GM21360 (cell line): ENCODE results near the gene FAM50B.

ENCODE experiments used
- ATAC-seq: cut with Tn5 transposase; IDR thresholded peaks from one replicate; pipeline ENCODE4 v1.9.1; 2021; ENCODE audit warnings: mild to moderate bottlenecking, moderate library complexity; ENCODE audit not compliant: unreplicated experiment

FAM50B gene

GRCh38 chr6:3871515-3871914 lies 22.3 kb downstream of the FAM50B start:
- no peak for ATAC-seq

- no peak for ATAC-seq
Observed at GRCh38 chr6:3871939-3872338, 22.8 kb downstream of the FAM50B start.

- no peak for ATAC-seq
Observed at GRCh38 chr6:3872370-3872854, 23.2 kb downstream of the FAM50B start.

- ATAC-seq: no peak
Observed at GRCh38 chr6:3873051-3873450, 23.9 kb downstream of the FAM50B start.

- ATAC-seq: no peak
Observed at GRCh38 chr6:3874069-3874468, 24.9 kb downstream of the FAM50B start.

GRCh38 chr6:3875486-3875885 lies 26.3 kb downstream of the FAM50B start:
- ATAC-seq: no peak

- no peak for ATAC-seq
Observed at GRCh38 chr6:3876101-3876500, 26.9 kb downstream of the FAM50B start.

- no peak for ATAC-seq
Observed at GRCh38 chr6:3876866-3877265, 27.7 kb downstream of the FAM50B start.

GRCh38 chr6:3878048-3878666 lies 29.0 kb downstream of the FAM50B start:
- no peak for ATAC-seq

GRCh38 chr6:3879194-3879952 lies 30.2 kb downstream of the FAM50B start:
- ATAC-seq: no peak

- ATAC-seq: no peak
Observed at GRCh38 chr6:3881711-3882421, 32.7 kb downstream of the FAM50B start.

GRCh38 chr6:3882431-3882830 lies 33.3 kb downstream of the FAM50B start:
- ATAC-seq: no peak

GRCh38 chr6:3882866-3883265 lies 33.7 kb downstream of the FAM50B start:
- no peak for ATAC-seq

GRCh38 chr6:3884007-3884745 lies 35.0 kb downstream of the FAM50B start:
- no peak for ATAC-seq

GRCh38 chr6:3885262-3886036 lies 36.3 kb downstream of the FAM50B start:
- no peak for ATAC-seq

GRCh38 chr6:3887150-3887700 lies 38.1 kb downstream of the FAM50B start:
- no peak for ATAC-seq

- no peak for ATAC-seq
Observed at GRCh38 chr6:3888153-3888957, 39.2 kb downstream of the FAM50B start.

- ATAC-seq: no peak
Observed at GRCh38 chr6:3890047-3890446, 40.9 kb downstream of the FAM50B start.

GRCh38 chr6:3891883-3892282 lies 42.7 kb downstream of the FAM50B start:
- ATAC-seq: no peak
